ENCODE measurements around the gene INF2.

The INF2 gene

GRCh38 chr14:104702673-104703072, 13.3 kb downstream of the INF2 start:
- Histone ChIP-seq H3K27me3 (no peaks in the 10 kb centered on the region), H3K4me1 (peaks cover 3% of the 10 kb centered on the region; the same call in 1 of the 2 replicates), H3K9me3 (no peaks in the 10 kb centered on the region), H3K4me3 (ENCODE audit: low read depth, low read length) (no peak overlapping the region), H3K36me3 (peaks cover 28% of the 10 kb centered on the region)
- no peak for TF ChIP-seq CTCF (IDR thresholded peaks at IDR 0.05; ENCODE audit: low read depth, low read length)
- DNase-seq: no peak

- no peaks in the 10 kb centered on the region for H3K9me3 ChIP-seq
- no peak overlapping the region for H3K4me3 ChIP-seq (ENCODE audit: low read depth, low read length)
- H3K4me1 ChIP-seq: peaks cover 3% of the 10 kb centered on the region
- no peaks in the 10 kb centered on the region for H3K27me3 ChIP-seq
- no peak for TF ChIP-seq CTCF (IDR thresholded peaks at IDR 0.05; ENCODE audit: low read depth, low read length)
- DNase-seq: no peak
- peaks cover 28% of the 10 kb centered on the region for H3K36me3 ChIP-seq
Observed at GRCh38 chr14:104703269-104703668, 13.9 kb downstream of the INF2 start.

- Histone ChIP-seq H3K4me1 (peaks cover 3% of the 10 kb centered on the region), H3K27me3 (no peaks in the 10 kb centered on the region), H3K9me3 (no peaks in the 10 kb centered on the region), H3K36me3 (peaks cover 28% of the 10 kb centered on the region), H3K4me3 (ENCODE audit: low read depth, low read length) (no peak overlapping the region)
- TF ChIP-seq CTCF (IDR thresholded peaks at IDR 0.05; ENCODE audit: low read depth, low read length): no peak
- no peak for DNase-seq
Observed at GRCh38 chr14:104704252-104704651, 14.8 kb downstream of the INF2 start.

GRCh38 chr14:104705340-104706047, 16.1 kb downstream of the INF2 start:
- Histone ChIP-seq H3K4me1 (peaks cover 3% of the 10 kb centered on the region), H3K9me3 (no peaks in the 10 kb centered on the region), H3K36me3 (peaks cover 28% of the 10 kb centered on the region), H3K27me3 (no peaks in the 10 kb centered on the region), H3K4me3 (ENCODE audit: low read depth, low read length) (no peak overlapping the region)
- TF ChIP-seq CTCF (IDR thresholded peaks at IDR 0.05; ENCODE audit: low read depth, low read length): no peak
- DNase-seq: no peak

GRCh38 chr14:104706733-104707607, 17.6 kb downstream of the INF2 start:
- Histone ChIP-seq H3K9me3 (no peaks in the 10 kb centered on the region), H3K27me3 (no peaks in the 10 kb centered on the region), H3K4me3 (ENCODE audit: low read depth, low read length) (no peak overlapping the region), H3K4me1 (peaks cover 3% of the 10 kb centered on the region), H3K36me3 (peaks cover 23% of the 10 kb centered on the region)
- TF ChIP-seq CTCF (IDR thresholded peaks at IDR 0.05; ENCODE audit: low read depth, low read length): no peak
- DNase-seq: peak; percentile 65

All from BE2C (cell line).